ENCODE data around the gene ABCB8.

- TF ChIP-seq CTCF (IDR thresholded peaks at IDR 0.05), result no peak
- TF ChIP-seq POLR2A (IDR thresholded peaks at IDR 0.05), result no peak
These were observed 26.7 kb upstream of the ABCB8 start for GRCh38 chr7:151001546-151001945.

Data from heart left ventricle (tissue), 13 donors.